ENCODE data around the gene AKAP7. TPM values are rescaled to one million over a fixed set of nuclear protein-coding genes. Genes with fewer than 3 reads are reported as not detected.
A peak's percentile ranks its signal among the peaks of the same experiment; 100 is the strongest.

The AKAP7 gene
- total RNA-seq, 2 experiments from 2014 or later, result 6.2 to 6.5 TPM

DNA sequence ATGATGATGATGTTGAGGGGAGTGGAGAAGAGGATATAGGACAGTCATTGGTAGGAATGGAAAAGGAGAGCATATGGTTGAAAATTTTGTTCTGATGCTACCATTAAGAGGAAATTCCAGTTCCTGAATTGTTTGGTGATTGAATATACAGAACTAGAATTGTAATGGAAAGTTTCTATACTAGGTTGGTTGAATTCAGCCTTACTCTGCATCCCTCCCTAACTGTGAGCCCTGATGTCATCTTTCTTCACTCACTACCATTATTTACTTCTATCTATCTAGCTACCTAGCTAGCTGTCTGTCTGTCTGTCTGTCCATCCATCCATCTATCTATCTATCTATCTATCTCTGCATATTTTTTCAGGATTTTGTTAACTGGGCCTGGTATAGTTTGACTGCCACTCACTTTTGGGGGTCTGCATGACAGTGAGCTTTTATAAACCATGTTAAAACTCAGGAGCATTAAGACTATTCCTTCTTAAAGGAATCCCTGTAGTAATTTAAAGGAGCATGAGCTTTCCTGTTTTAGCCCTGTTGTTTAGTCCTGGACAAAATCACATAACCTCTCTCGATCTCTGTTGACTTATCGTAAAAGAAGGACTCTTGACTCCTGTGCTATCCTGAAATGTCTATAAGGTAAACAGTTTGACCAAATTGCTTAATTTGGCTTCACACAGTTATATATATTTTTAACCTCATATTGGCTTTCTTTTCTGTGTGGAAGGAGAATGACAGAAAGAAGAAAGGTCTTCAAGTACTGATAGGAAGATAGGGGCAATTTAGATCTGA, 71.4 kb downstream of the AKAP7 start:
- Mint-ChIP-seq H3K27me3 (no peaks in the 10 kb centered on the region), H3K27ac (no peak overlapping the region), H3K36me3 (ENCODE audit: low read depth) (peaks cover 15% of the 10 kb centered on the region), H3K4me3 (no peak overlapping the region), H3K9me3 (peaks cover 6% of the 10 kb centered on the region), H3K4me1 (ENCODE audit: low read depth) (peaks cover 48% of the 10 kb centered on the region)
- no peak for DNase-seq
- ChIA-PET POLR2A (no interaction called here), CTCF (interaction anchor here (0.7 to 1.4 kb wide), 3 partner anchors 253 to 1214 kb away, joined by 3 to 4 read pairs (median 3); no protein-coding TSS in a partner anchor)
- intact Hi-C loops (cut with micrococcal nuclease), result loop anchor here (10.0 kb wide), 1 partner anchor 58 kb away; no protein-coding TSS in a partner anchor
- ATAC-seq, result peak; percentile 20
- TF ChIP-seq, protein P1, sequence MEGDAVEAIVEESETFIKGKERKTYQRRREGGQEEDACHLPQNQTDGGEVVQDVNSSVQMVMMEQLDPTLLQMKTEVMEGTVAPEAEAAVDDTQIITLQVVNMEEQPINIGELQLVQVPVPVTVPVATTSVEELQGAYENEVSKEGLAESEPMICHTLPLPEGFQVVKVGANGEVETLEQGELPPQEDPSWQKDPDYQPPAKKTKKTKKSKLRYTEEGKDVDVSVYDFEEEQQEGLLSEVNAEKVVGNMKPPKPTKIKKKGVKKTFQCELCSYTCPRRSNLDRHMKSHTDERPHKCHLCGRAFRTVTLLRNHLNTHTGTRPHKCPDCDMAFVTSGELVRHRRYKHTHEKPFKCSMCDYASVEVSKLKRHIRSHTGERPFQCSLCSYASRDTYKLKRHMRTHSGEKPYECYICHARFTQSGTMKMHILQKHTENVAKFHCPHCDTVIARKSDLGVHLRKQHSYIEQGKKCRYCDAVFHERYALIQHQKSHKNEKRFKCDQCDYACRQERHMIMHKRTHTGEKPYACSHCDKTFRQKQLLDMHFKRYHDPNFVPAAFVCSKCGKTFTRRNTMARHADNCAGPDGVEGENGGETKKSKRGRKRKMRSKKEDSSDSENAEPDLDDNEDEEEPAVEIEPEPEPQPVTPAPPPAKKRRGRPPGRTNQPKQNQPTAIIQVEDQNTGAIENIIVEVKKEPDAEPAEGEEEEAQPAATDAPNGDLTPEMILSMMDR (IDR thresholded peaks at IDR 0.05), result no peak

GRCh38 chr6:131208787-131209186, 73.5 kb downstream of the AKAP7 start:
- intact Hi-C loops (cut with micrococcal nuclease), result loop anchor here (10.0 kb wide), 1 partner anchor 56 kb away; no protein-coding TSS in a partner anchor
- CTCF ChIA-PET, result interaction anchor here (1.8 to 2.4 kb wide), 2 partner anchors 9 to 420 kb away, joined by 6 to 11 read pairs; partner anchors contain the start of gene MED23
- no peak overlapping the region for H3K4me3 Mint-ChIP-seq

DNA sequence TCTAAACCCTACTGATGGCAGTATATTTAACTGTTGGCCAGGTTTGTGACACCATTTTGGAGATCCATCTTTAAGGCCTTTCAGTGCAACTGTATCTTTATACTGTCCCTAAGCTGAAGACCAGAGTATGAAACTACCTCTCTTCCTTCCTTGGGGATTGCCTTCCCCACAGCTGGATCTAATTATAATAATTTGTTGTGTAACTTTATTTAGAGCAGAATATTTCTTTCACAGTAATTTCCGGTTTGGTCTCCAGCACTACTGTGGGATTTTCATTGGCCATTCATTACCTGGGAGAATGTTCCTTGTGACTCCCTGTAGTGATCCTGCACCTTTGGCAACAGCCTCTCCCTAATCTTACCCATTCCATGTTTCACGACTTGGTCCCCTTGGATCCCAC, 75.2 kb downstream of the AKAP7 start:
- peaks cover 15% of the 10 kb centered on the region for H3K36me3 Mint-ChIP-seq (ENCODE audit: low read depth)
- intact Hi-C loops (cut with micrococcal nuclease), result no loop called here
- H3K4me3 Mint-ChIP-seq, result no peak overlapping the region
- H3K4me1 Mint-ChIP-seq (ENCODE audit: low read depth), result peaks cover 51% of the 10 kb centered on the region
- DNase-seq (no peak), ATAC-seq (no peak)
- no peaks in the 10 kb centered on the region for H3K27me3 Mint-ChIP-seq
- CTCF ChIA-PET, result interaction anchor here (0.9 to 2.4 kb wide), 4 partner anchors 11 to 418 kb away, joined by 3 to 11 read pairs (median 6); partner anchors contain the start of gene MED23
- POLR2A ChIA-PET, result no interaction called here
- TF ChIP-seq, protein P1 (IDR thresholded peaks at IDR 0.05), result no peak
- peaks cover 4% of the 10 kb centered on the region for H3K9me3 Mint-ChIP-seq
- H3K27ac Mint-ChIP-seq, result no peak overlapping the region

More at GRCh38 chr6:131208787-131209186, 73.5 kb downstream of the AKAP7 start:
- ATAC-seq (peak; percentile 35), DNase-seq (no peak)
- Mint-ChIP-seq H3K27me3 (no peaks in the 10 kb centered on the region), H3K27ac (peak overlapping the region; percentile 43), H3K36me3 (ENCODE audit: low read depth) (peaks cover 15% of the 10 kb centered on the region), H3K9me3 (peaks cover 4% of the 10 kb centered on the region), H3K4me1 (ENCODE audit: low read depth) (peaks cover 49% of the 10 kb centered on the region)
- TF ChIP-seq, protein P1 (IDR thresholded peaks at IDR 0.05), result no peak
- POLR2A ChIA-PET, result interaction anchor here (1.4 kb wide), 1 partner anchor 8 kb away, joined by 3 read pairs; no protein-coding TSS in a partner anchor

- peaks cover 12% of the 10 kb centered on the region for H3K36me3 Mint-ChIP-seq (ENCODE audit: low read depth)
- no peak for ATAC-seq
These were observed 76.8 kb downstream of the AKAP7 start for GRCh38 chr6:131212024-131212423.

More at GRCh38 chr6:131212024-131212423, 76.8 kb downstream of the AKAP7 start:
- Mint-ChIP-seq H3K27ac (no peak overlapping the region), H3K9me3 (peaks cover 4% of the 10 kb centered on the region), H3K27me3 (no peaks in the 10 kb centered on the region), H3K4me1 (ENCODE audit: low read depth) (peaks cover 46% of the 10 kb centered on the region), H3K4me3 (no peak overlapping the region)
- TF ChIP-seq, protein P1 (IDR thresholded peaks at IDR 0.05), result no peak
- DNase-seq, result no peak
- POLR2A ChIA-PET, result no interaction called here
- intact Hi-C loops (cut with micrococcal nuclease), result no loop called here
- CTCF ChIA-PET, result interaction anchor here (1.3 to 1.9 kb wide), 2 partner anchors 12 to 321 kb away, joined by 3 to 9 read pairs; no protein-coding TSS in a partner anchor

Measured in activated CD8-positive, alpha-beta T cell treated with anti-CD3 and anti-CD28 coated beads for 36 hours (primary cell).